ENCODE results near the gene C1QC. TPM values are rescaled to one million over a fixed set of nuclear protein-coding genes. Genes with fewer than 3 reads are reported as not detected.

Gene C1QC
- total and polyA plus RNA-seq, 2 of the 8 experiments (the other 6 are each of a cell fraction or from before 2014, with no cell fraction given): not detected

DNA sequence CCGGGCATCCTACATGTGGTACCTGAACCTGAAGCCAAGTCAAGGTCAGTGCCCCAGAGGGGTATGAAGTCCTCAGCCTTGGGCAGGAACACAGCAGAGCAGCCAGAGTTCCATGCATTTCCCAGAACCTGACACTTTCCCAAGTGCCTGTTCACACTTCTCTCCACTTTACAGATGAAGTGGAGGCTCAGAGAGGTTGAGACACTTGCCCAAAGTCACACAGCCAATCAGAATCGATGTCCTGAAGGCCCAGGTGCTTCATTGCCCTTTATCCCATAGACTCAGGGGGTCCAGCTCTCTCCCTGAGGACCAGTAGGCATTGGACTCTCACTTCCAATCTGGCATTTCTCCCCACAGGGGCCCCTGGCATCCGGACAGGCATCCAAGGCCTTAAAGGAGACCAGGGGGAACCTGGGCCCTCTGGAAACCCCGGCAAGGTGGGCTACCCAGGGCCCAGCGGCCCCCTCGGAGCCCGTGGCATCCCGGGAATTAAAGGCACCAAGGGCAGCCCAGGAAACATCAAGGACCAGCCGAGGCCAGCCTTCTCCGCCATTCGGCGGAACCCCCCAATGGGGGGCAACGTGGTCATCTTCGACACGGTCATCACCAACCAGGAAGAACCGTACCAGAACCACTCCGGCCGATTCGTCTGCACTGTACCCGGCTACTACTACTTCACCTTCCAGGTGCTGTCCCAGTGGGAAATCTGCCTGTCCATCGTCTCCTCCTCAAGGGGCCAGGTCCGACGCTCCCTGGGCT lies 4.8 kb upstream of the C1QC start:
- POLR2A ChIA-PET (ENCODE audit: partially characterized antibody): interaction anchor here (0.5 to 1.4 kb wide), 4 partner anchors 12 to 222 kb away, joined by 3 to 5 read pairs (median 4); no protein-coding TSS in a partner anchor
- 93% methylated on average over 22 of the region's 23 CpGs; no CpG with 5 or more reads in 1 of the 2 experiments for WGBS, 2 experiments (ENCODE audit: extremely low coverage in 1 of 2, insufficient coverage in 1 of 2, insufficient read length in 1 of 2, insufficient replicate concordance in 2 of 2, low coverage in 1 of 2, low lambda C conversion rate in 2 of 2, missing lambda C conversion rate in 1 of 2)
- DNase-seq (ENCODE audit: low read depth in 1 of 2, low spot score in 2 of 2) (no peak), FAIRE-seq (no peak)
- H3K9me3 ChIP-seq (ENCODE audit: insufficient read depth in 2 of 2, low read depth in 1 of 2, low read length in 1 of 2): peaks cover 6 to 8% of the 10 kb centered on the region in 2 experiments; a peak in 2 of 4 replicates
- H3K4me2 ChIP-seq (ENCODE audit: insufficient read depth in 1 of 2, low read depth in 2 of 2, low read length in 2 of 2): peak overlapping the region; percentile 8 to 31; a peak in 1 of 4 replicates
- H4K5ac ChIP-seq (ENCODE audit: insufficient read length, low read depth, low read length): no peak overlapping the region
- H2BK120ac ChIP-seq (replicated peaks; ENCODE audit: low read depth, low read length): no peak overlapping the region
- no peak overlapping the region for H3K4me3 ChIP-seq (ENCODE audit: extremely low read depth in 1 of 4, insufficient read depth in 2 of 4, low read depth in 3 of 4, low read length in 4 of 4)
- no peak overlapping the region for H2BK20ac ChIP-seq (ENCODE audit: low read length)
- no peaks in the 10 kb centered on the region for H3K23me2 ChIP-seq (ENCODE audit: low read depth, low read length)
- no peaks in the 10 kb centered on the region for H4K20me1 ChIP-seq (replicated peaks in 1 of 2; ENCODE audit: control insufficient read depth in 1 of 2, insufficient read depth in 2 of 2, low read length in 2 of 2)
- H3K4ac ChIP-seq (replicated peaks; ENCODE audit: insufficient read length, low read depth, low read length): no peak overlapping the region
- H3K9ac ChIP-seq (replicated peaks in 1 of 4; ENCODE audit: extremely low read depth in 1 of 4, low read depth in 3 of 4, low read length in 3 of 4): no peak overlapping the region
- peak; percentile 10; the same call in 1 of the 2 replicates for TF ChIP-seq KDM1A (IDR thresholded peaks at IDR 0.05; ENCODE audit: borderline replicate concordance, low read length)
- TF ChIP-seq, protein P1, sequence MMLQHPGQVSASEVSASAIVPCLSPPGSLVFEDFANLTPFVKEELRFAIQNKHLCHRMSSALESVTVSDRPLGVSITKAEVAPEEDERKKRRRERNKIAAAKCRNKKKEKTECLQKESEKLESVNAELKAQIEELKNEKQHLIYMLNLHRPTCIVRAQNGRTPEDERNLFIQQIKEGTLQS (IDR thresholded peaks at IDR 0.05; ENCODE audit: insufficient read depth, low read depth, low read length): no peak
- no peak overlapping the region for H2BK5ac ChIP-seq (ENCODE audit: low read depth, low read length)
- no peak overlapping the region; the same call in 1 of the 2 replicates for H4K8ac ChIP-seq (ENCODE audit: extremely low read depth, insufficient read depth, low read length)
- no peak overlapping the region for H4K91ac ChIP-seq (replicated peaks; ENCODE audit: insufficient read length, low read length)
- H3K56ac ChIP-seq (replicated peaks; ENCODE audit: insufficient read length, low read depth, low read length): no peak overlapping the region
- 0 out of 2 replicates have a peak overlapping the region, but pooled peaks have one; percentile 9 for H2AK5ac ChIP-seq (ENCODE audit: low read depth, low read length)
- no peak overlapping the region for H3K27ac ChIP-seq (ENCODE audit: low read depth, low read length)
- H2BK12ac ChIP-seq (ENCODE audit: low read depth, low read length): peak overlapping the region; percentile 45; the same call in 1 of the 2 replicates
- H3K4me1 ChIP-seq (replicated peaks in 1 of 4; ENCODE audit: control insufficient read depth in 3 of 4, insufficient read depth in 4 of 4, low read length in 3 of 4): peaks cover 0 to 6% (median 4%) of the 10 kb centered on the region in 4 experiments; a peak in 4 of 7 replicates
- H3K18ac ChIP-seq (ENCODE audit: extremely low read depth, low read length): no peak overlapping the region; the same call in 1 of the 2 replicates
- H2AFZ ChIP-seq (ENCODE audit: low read length): peak overlapping the region; percentile 55
- H2BK15ac ChIP-seq (ENCODE audit: low read length): no peak overlapping the region; the same call in 1 of the 2 replicates
- H3K79me1 ChIP-seq (ENCODE audit: low read depth, low read length): no peaks in the 10 kb centered on the region
- no peak overlapping the region for H3K14ac ChIP-seq (ENCODE audit: insufficient read length)
- CTCF ChIA-PET (ENCODE audit: partially characterized antibody): interaction anchor here (0.9 to 5.8 kb wide), 12 partner anchors 16 to 360 kb away, joined by 3 to 70 read pairs (median 6); partner anchors contain the start of gene C1QB
- no peak overlapping the region for H3K23ac ChIP-seq (ENCODE audit: insufficient read length)
- H3K79me2 ChIP-seq (ENCODE audit: control insufficient read depth in 1 of 2, insufficient read depth in 2 of 2, low read length in 2 of 2): no peaks in the 10 kb centered on the region
- H3K36me3 ChIP-seq (ENCODE audit: control insufficient read depth in 2 of 4, insufficient read depth in 4 of 4, low read length in 3 of 4): no peaks in the 10 kb centered on the region
- H3K27me3 ChIP-seq (replicated peaks in 1 of 4; ENCODE audit: control insufficient read depth in 3 of 4, extremely low read depth in 1 of 4, insufficient read depth in 3 of 4, low read length in 3 of 4): no peaks in the 10 kb centered on the region; a peak in 1 of 7 replicates

Data from H1 (cell line).